HG03139 (cell line): ENCODE results near the gene GJC2.
A peak's percentile ranks its signal among the peaks of the same experiment; 100 is the strongest.
"Not testable (repeated sequence)": the region's sequence is repeated elsewhere in the genome, so short reads cannot be mapped to it uniquely, and the experiment has no call there.

ENCODE experiments used
- ATAC-seq: cut with Tn5 transposase; IDR thresholded peaks from one replicate; pipeline ENCODE4 v1.9.1; 2021; ENCODE audit not compliant: unreplicated experiment

GJC2 gene

GRCh38 chr1:228149406-228150119 lies at the start of gene GJC2:
TSS of gene GJC2 (plus strand) at chr1:228149930. CDS start at chr1:228157759, 7,829 bp downstream.
- ATAC-seq: no peak

GRCh38 chr1:228100822-228101613 lies 48.7 kb upstream of the GJC2 start:
- no peak for ATAC-seq

- no peak for ATAC-seq
These were observed 48.1 kb upstream of the GJC2 start for GRCh38 chr1:228101614-228101993.

GRCh38 chr1:228101994-228102790 lies 47.5 kb upstream of the GJC2 start:
- ATAC-seq: peak; percentile 29

- peak; percentile 60 for ATAC-seq
These were observed 46.7 kb upstream of the GJC2 start, which contains the start of gene C1orf35 for GRCh38 chr1:228102791-228103620. TSS of gene C1orf35 (minus strand) at chr1:228103325. CDS start at chr1:228103227, 98 bp downstream.

GRCh38 chr1:228104526-228105269 lies 45.0 kb upstream of the GJC2 start:
- no peak for ATAC-seq

GRCh38 chr1:228105270-228105995 lies 44.3 kb upstream of the GJC2 start:
- no peak for ATAC-seq

- ATAC-seq: no peak
These were observed 43.5 kb upstream of the GJC2 start for GRCh38 chr1:228105996-228106799.

GRCh38 chr1:228106800-228107054 lies 43.0 kb upstream of the GJC2 start:
- ATAC-seq: no peak

- no peak for ATAC-seq
These were observed 42.1 kb upstream of the GJC2 start for GRCh38 chr1:228107636-228108035.

- ATAC-seq: no peak
These were observed 41.6 kb upstream of the GJC2 start for GRCh38 chr1:228108055-228108690.

- ATAC-seq: no peak
These were observed 41.0 kb upstream of the GJC2 start for GRCh38 chr1:228108742-228109072.

- peak; percentile 85 for ATAC-seq
These were observed 40.4 kb upstream of the GJC2 start, which contains the start of gene MRPL55 for GRCh38 chr1:228109073-228109961. TSS of gene MRPL55 (minus strand) at chr1:228109299. CDS start at chr1:228108260, 1,039 bp downstream.

GRCh38 chr1:228109962-228110488 lies 39.7 kb upstream of the GJC2 start:
- no peak for ATAC-seq

- ATAC-seq: no peak
These were observed 39.2 kb upstream of the GJC2 start for GRCh38 chr1:228110556-228110955.

GRCh38 chr1:228111315-228111714 lies 38.4 kb upstream of the GJC2 start:
- not testable (repeated sequence) for ATAC-seq

GRCh38 chr1:228112167-228112566 lies 37.6 kb upstream of the GJC2 start:
- no peak for ATAC-seq
